Neural progenitor cell (in vitro differentiated cells): ENCODE data around the gene FBLN2. TPM values are rescaled to one million over a fixed set of nuclear protein-coding genes. Genes with fewer than 3 reads are reported as not detected.

ENCODE experiments used
- DNase-seq: peaks from one replicate; pipeline ENCODE4 v3.0.0-alpha.2; 2016; ENCODE audit warnings: low spot score
- H2AFZ ChIP-seq: fragments of 200-600 bp; sonication (generic); replicated peaks from 2 replicates; pipeline ENCODE4 v1.6.1; 2016; ENCODE audit warnings: antibody characterized with exemption
- H3F3A ChIP-seq: fragments of 200-600 bp; sonication (generic); 2 replicates; pipeline ENCODE4 v1.6.1; 2016; ENCODE audit warnings: antibody characterized with exemption, low read depth
- H3K27ac ChIP-seq: fragments of 200-600 bp; sonication (generic); 2 replicates; pipeline ENCODE4 v1.5.1; 2016; ENCODE audit warnings: mild to moderate bottlenecking
- H3K27me3 ChIP-seq: fragments of 200-600 bp; sonication (generic); 2 replicates; pipeline ENCODE4 v1.6.1; 2016; ENCODE audit warnings: mild to moderate bottlenecking, moderate library complexity
- H3K36me3 ChIP-seq: fragments of 200-600 bp; sonication (generic); 2 replicates; pipeline ENCODE4 v1.5.1; 2016
- H3K4me1 ChIP-seq: fragments of 200-600 bp; sonication (generic); 2 replicates; pipeline ENCODE4 v1.6.1; 2016; ENCODE audit warnings: mixed run types
- H3K4me2 ChIP-seq: fragments of 200-600 bp; sonication (generic); 2 replicates; pipeline ENCODE4 v1.6.1; 2016
- H3K4me3 ChIP-seq: fragments of 200-600 bp; sonication (generic); 2 replicates; pipeline ENCODE4 v1.5.1; 2016
- H3K79me2 ChIP-seq: fragments of 200-600 bp; sonication (generic); 2 replicates; pipeline ENCODE4 v1.6.1; 2016; ENCODE audit warnings: low read depth
- H3K9ac ChIP-seq: fragments of 200-600 bp; sonication (generic); 2 replicates; pipeline ENCODE4 v1.6.1; 2016
- H3K9me3 ChIP-seq: fragments of 200-600 bp; sonication (generic); 2 replicates; pipeline ENCODE4 v1.5.1; 2016; ENCODE audit warnings: low read depth
- H4K20me1 ChIP-seq: fragments of 200-600 bp; sonication (generic); 2 replicates; pipeline ENCODE4 v1.6.1; 2016; ENCODE audit warnings: low read depth
- H3K27ac Mint-ChIP-seq: 3 replicates; pipeline ENCODE4 v1.8.0; 2021; ENCODE audit warnings: mixed read lengths
- H3K27me3 Mint-ChIP-seq: 2 replicates; pipeline ENCODE4 v1.8.0; 2022; ENCODE audit warnings: low read depth, mild to moderate bottlenecking, inconsistent platforms, moderate library complexity, mixed read lengths; ENCODE audit not compliant: insufficient read depth
- H3K36me3 Mint-ChIP-seq: 3 replicates; pipeline ENCODE4 v1.8.0; 2021; ENCODE audit warnings: mixed read lengths
- H3K4me1 Mint-ChIP-seq: 3 replicates; pipeline ENCODE4 v1.8.0; 2021; ENCODE audit warnings: mixed read lengths
- H3K4me3 Mint-ChIP-seq: 3 replicates; pipeline ENCODE4 v1.8.0; 2021; ENCODE audit warnings: mild to moderate bottlenecking, moderate library complexity, mixed read lengths
- H3K9me3 Mint-ChIP-seq: 3 replicates; pipeline ENCODE4 v1.8.0; 2020; ENCODE audit warnings: mixed read lengths
- EZH2 ChIP-seq: fragments of 200-600 bp; sonication (generic); IDR thresholded peaks from 2 replicates; pipeline ENCODE4 v1.6.1; 2017; ENCODE audit warnings: antibody characterized with exemption, mild to moderate bottlenecking, moderate library complexity
- EZH2phosphoT487 ChIP-seq: fragments of 200-600 bp; sonication (generic); IDR thresholded peaks from 2 replicates; pipeline ENCODE4 v1.6.1; 2017; ENCODE audit warnings: antibody characterized with exemption
- total RNA-seq: library from RNA; depleted of rRNA; stranded (reverse); fragments of >200 nt; gene quantifications from 2 replicates; pipeline ENCODE4 v1.2.3, GENCODE V29; 2015; ENCODE audit warnings: low replicate concordance
- TF ChIP-seq, protein P1 (sequence below): fragments of 200-600 bp; sonication (generic); IDR thresholded peaks from 2 replicates; pipeline ENCODE4 v1.5.1; 2017; ENCODE audit warnings: antibody characterized with exemption, mild to moderate bottlenecking

FBLN2 gene
- total RNA-seq, 1 donor from 2014 or later: 15.9 TPM

- H3K27ac Mint-ChIP-seq: no peak overlapping the region
- no peak overlapping the region for H3K9ac ChIP-seq
Measured at GRCh38 chr3:13539292-13539638, 9.7 kb upstream of the FBLN2 start.

GRCh38 chr3:13539671-13540070, 9.3 kb upstream of the FBLN2 start:
- H3K4me3 Mint-ChIP-seq: no peak overlapping the region
- peaks cover 4% of the 10 kb centered on the region for H3K9me3 Mint-ChIP-seq
- Histone ChIP-seq H3K79me2 (no peaks in the 10 kb centered on the region), H3K36me3 (no peaks in the 10 kb centered on the region), H3K27me3 (no peaks in the 10 kb centered on the region), H3K9ac (no peak overlapping the region), H3F3A (no peaks in the 10 kb centered on the region), H3K4me3 (no peak overlapping the region), H3K9me3 (no peaks in the 10 kb centered on the region), H4K20me1 (no peaks in the 10 kb centered on the region), H2AFZ (no peak overlapping the region), H3K27ac (no peak overlapping the region), H3K4me1 (peaks cover 7% of the 10 kb centered on the region), H3K4me2 (no peak overlapping the region)
- no peak for DNase-seq
- no peaks in the 10 kb centered on the region for H3K36me3 Mint-ChIP-seq
- no peak for TF ChIP-seq EZH2
- TF ChIP-seq EZH2phosphoT487: no peak
- TF ChIP-seq, protein P1, sequence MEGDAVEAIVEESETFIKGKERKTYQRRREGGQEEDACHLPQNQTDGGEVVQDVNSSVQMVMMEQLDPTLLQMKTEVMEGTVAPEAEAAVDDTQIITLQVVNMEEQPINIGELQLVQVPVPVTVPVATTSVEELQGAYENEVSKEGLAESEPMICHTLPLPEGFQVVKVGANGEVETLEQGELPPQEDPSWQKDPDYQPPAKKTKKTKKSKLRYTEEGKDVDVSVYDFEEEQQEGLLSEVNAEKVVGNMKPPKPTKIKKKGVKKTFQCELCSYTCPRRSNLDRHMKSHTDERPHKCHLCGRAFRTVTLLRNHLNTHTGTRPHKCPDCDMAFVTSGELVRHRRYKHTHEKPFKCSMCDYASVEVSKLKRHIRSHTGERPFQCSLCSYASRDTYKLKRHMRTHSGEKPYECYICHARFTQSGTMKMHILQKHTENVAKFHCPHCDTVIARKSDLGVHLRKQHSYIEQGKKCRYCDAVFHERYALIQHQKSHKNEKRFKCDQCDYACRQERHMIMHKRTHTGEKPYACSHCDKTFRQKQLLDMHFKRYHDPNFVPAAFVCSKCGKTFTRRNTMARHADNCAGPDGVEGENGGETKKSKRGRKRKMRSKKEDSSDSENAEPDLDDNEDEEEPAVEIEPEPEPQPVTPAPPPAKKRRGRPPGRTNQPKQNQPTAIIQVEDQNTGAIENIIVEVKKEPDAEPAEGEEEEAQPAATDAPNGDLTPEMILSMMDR: no peak
- H3K27me3 Mint-ChIP-seq: peaks cover 12% of the 10 kb centered on the region
- peaks cover 37% of the 10 kb centered on the region for H3K4me1 Mint-ChIP-seq
- H3K27ac Mint-ChIP-seq: no peak overlapping the region

More at GRCh38 chr3:13539292-13539638, 9.7 kb upstream of the FBLN2 start:
- Histone ChIP-seq H3K27ac (no peak overlapping the region), H3K79me2 (no peaks in the 10 kb centered on the region), H3K9me3 (no peaks in the 10 kb centered on the region), H3K4me3 (no peak overlapping the region), H4K20me1 (no peaks in the 10 kb centered on the region), H2AFZ (no peak overlapping the region), H3K4me1 (peaks cover 7% of the 10 kb centered on the region), H3K4me2 (no peak overlapping the region), H3K36me3 (no peaks in the 10 kb centered on the region), H3F3A (no peaks in the 10 kb centered on the region), H3K27me3 (no peaks in the 10 kb centered on the region)
- Mint-ChIP-seq H3K27me3 (peaks cover 12% of the 10 kb centered on the region), H3K36me3 (no peaks in the 10 kb centered on the region), H3K9me3 (peaks cover 4% of the 10 kb centered on the region), H3K4me3 (no peak overlapping the region), H3K4me1 (peaks cover 37% of the 10 kb centered on the region)
- no peak for DNase-seq
- TF ChIP-seq, protein P1: no peak
- no peak for TF ChIP-seq EZH2phosphoT487
- no peak for TF ChIP-seq EZH2

- no peaks in the 10 kb centered on the region for H3K27me3 ChIP-seq
- H3K79me2 ChIP-seq: no peaks in the 10 kb centered on the region
- H3K27me3 Mint-ChIP-seq: peaks cover 8% of the 10 kb centered on the region
- TF ChIP-seq EZH2 (no peak), EZH2phosphoT487 (no peak)
- TF ChIP-seq, protein P1: no peak
- DNase-seq: no peak
- H3K4me3 Mint-ChIP-seq: no peak overlapping the region
- H3K4me1 ChIP-seq: peaks cover 7% of the 10 kb centered on the region
- H3K9me3 Mint-ChIP-seq: peaks cover 4% of the 10 kb centered on the region
- H4K20me1 ChIP-seq: no peaks in the 10 kb centered on the region
- no peak overlapping the region for H3K4me3 ChIP-seq
- no peak overlapping the region for H3K4me2 ChIP-seq
- H3K27ac Mint-ChIP-seq: no peak overlapping the region
- H3K27ac ChIP-seq: no peak overlapping the region
- H3K9ac ChIP-seq: no peak overlapping the region
- H3K36me3 ChIP-seq: no peaks in the 10 kb centered on the region
- peaks cover 35% of the 10 kb centered on the region for H3K4me1 Mint-ChIP-seq
- H3F3A ChIP-seq: no peaks in the 10 kb centered on the region
- H3K36me3 Mint-ChIP-seq: no peaks in the 10 kb centered on the region
- no peaks in the 10 kb centered on the region for H3K9me3 ChIP-seq
- no peak overlapping the region for H2AFZ ChIP-seq
Measured at GRCh38 chr3:13540297-13540995, 8.5 kb upstream of the FBLN2 start.
